ENCODE results near the gene NEK7. TPM values are rescaled to one million over a fixed set of nuclear protein-coding genes. Genes with fewer than 3 reads are reported as not detected.
A peak's percentile ranks its signal among the peaks of the same experiment; 100 is the strongest.

NEK7 gene
- 37.1 and 40.3 TPM in 2 replicates for total RNA-seq

DNA sequence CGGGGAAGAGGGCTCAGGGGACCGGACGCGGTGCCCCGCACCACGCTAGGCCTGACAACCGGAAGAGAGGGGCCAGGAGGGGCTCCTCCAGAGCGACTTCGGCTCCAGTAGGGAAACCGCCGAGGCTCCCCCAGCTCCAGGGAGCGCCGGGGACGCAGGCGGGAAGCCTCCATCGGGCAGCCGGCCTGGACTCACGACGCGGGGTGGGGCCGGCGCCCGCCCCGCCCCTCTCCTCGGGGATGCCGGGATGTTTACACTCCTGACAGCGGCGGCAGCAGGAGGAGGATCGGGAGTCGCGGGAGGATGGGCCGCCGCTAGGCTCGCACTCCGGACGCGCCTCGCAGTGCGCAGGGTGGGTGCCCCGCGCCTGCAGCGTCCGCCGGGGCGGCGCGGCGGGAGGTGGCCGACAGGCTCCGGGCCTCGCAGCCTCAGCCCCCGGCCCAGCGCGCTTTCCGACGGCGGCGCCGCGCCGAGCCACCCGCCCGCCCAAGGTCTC, at the start of gene NEK7:
NEK7 (plus strand) TSS at position 254 of the 496 bp plus-strand sequence. CDS start 75,583 bp downstream, outside the sequence.
- DNase-seq (ENCODE audit: low read depth) (peak; percentile 73), FAIRE-seq (no peak)
- TF ChIP-seq, protein P1, sequence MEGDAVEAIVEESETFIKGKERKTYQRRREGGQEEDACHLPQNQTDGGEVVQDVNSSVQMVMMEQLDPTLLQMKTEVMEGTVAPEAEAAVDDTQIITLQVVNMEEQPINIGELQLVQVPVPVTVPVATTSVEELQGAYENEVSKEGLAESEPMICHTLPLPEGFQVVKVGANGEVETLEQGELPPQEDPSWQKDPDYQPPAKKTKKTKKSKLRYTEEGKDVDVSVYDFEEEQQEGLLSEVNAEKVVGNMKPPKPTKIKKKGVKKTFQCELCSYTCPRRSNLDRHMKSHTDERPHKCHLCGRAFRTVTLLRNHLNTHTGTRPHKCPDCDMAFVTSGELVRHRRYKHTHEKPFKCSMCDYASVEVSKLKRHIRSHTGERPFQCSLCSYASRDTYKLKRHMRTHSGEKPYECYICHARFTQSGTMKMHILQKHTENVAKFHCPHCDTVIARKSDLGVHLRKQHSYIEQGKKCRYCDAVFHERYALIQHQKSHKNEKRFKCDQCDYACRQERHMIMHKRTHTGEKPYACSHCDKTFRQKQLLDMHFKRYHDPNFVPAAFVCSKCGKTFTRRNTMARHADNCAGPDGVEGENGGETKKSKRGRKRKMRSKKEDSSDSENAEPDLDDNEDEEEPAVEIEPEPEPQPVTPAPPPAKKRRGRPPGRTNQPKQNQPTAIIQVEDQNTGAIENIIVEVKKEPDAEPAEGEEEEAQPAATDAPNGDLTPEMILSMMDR (IDR thresholded peaks at IDR 0.05; ENCODE audit: insufficient read depth, low read length, severe bottlenecking): no peak
- Histone ChIP-seq H3K27me3 (ENCODE audit: control insufficient read depth, insufficient read depth, low read length) (no peaks in the 10 kb centered on the region), H3K36me3 (ENCODE audit: control insufficient read depth, insufficient read depth, low read length) (no peaks in the 10 kb centered on the region), H3K4me3 (ENCODE audit: low read depth, low read length) (peak within 1 kb of the TSS; percentile 78)

DNA sequence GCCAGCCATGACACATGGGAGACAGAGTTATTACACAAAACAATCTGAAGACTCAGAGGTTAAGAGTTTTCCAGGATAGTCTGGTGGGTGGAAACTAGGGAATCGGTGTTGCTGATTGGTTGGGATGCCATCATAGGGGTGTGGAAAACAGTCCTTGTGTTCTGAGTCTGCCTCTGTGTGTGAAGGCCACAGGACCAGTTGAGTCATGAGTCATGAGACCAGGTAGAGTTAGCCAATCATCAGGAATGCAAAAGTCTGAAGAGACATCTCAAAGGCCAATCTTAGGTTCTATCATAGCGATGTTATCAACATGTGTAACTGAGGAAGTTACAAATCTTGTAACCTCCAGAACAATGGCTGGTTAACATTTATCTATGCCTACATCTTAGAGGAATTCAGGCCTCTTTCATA, 49.7 kb upstream of the NEK7 start:
- FAIRE-seq: peak; percentile 91
- no peaks in the 10 kb centered on the region for H3K36me3 ChIP-seq (ENCODE audit: control insufficient read depth, insufficient read depth, low read length)
- H3K4me3 ChIP-seq (ENCODE audit: low read depth, low read length): no peak overlapping the region
- peak; percentile 77 for DNase-seq (ENCODE audit: low read depth)
- no peaks in the 10 kb centered on the region for H3K27me3 ChIP-seq (ENCODE audit: control insufficient read depth, insufficient read depth, low read length)
- TF ChIP-seq, protein P1 (IDR thresholded peaks at IDR 0.05; ENCODE audit: insufficient read depth, low read length, severe bottlenecking): no peak

DNA sequence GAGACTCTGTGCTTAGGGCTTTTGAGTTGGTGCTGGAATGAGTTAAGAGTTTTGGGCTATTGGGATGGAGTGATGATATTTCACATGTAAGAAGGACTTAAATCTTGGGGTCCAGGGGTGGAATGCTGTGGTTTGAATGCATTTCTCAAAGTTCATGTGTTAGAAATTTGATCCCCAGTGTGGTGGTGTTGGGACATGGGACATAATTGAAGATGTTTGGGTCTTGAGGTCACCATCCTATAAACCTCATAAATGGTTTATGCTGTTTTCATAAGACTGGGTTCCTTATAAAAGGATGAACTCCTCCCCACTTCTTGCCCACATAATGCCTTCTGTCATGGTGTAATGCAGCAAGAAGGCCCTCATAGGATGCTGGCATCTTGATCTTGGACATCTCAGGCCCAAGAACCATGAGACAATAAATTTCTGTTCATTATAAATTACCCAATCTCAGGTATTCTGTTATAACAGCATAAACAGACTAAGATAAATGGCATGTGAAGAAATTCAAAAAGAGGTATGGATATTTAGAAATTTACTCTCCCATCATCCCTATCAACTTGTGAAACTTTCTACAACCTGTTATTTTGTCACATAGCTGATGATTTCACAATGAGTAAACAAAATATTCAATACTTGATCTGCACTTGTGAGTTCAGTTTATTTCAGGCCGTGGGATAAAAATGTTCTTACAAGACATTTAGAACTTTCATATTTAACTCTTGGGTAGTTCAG, 48.0 kb upstream of the NEK7 start:
- no peak for DNase-seq (ENCODE audit: low read depth)
- Histone ChIP-seq H3K36me3 (ENCODE audit: control insufficient read depth, insufficient read depth, low read length) (no peaks in the 10 kb centered on the region), H3K4me3 (ENCODE audit: low read depth, low read length) (no peak overlapping the region), H3K27me3 (ENCODE audit: control insufficient read depth, insufficient read depth, low read length) (no peaks in the 10 kb centered on the region)
- no peak for FAIRE-seq
- TF ChIP-seq, protein P1 (IDR thresholded peaks at IDR 0.05; ENCODE audit: insufficient read depth, low read length, severe bottlenecking): no peak

DNA sequence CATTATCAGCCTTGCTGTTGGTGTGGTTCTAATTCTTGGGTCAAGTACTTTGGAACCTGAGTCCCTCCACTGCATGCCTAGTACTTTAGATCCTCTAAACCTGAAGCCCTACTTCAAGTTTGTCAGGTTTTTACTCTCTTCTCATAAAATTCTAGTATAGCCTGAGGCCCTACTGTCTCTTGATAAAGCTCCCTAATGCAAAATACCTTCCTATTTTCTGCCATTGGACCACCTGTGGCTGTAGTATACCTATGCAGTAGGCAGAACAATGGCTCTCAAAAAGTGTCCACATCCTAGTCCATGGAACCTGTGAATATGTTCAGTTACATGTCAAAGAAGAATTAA, 47.5 kb upstream of the NEK7 start:
- Histone ChIP-seq H3K27me3 (ENCODE audit: control insufficient read depth, insufficient read depth, low read length) (no peaks in the 10 kb centered on the region), H3K4me3 (ENCODE audit: low read depth, low read length) (no peak overlapping the region), H3K36me3 (ENCODE audit: control insufficient read depth, insufficient read depth, low read length) (no peaks in the 10 kb centered on the region)
- FAIRE-seq (no peak), DNase-seq (ENCODE audit: low read depth) (no peak)
- TF ChIP-seq, protein P1 (IDR thresholded peaks at IDR 0.05; ENCODE audit: insufficient read depth, low read length, severe bottlenecking): no peak

DNA sequence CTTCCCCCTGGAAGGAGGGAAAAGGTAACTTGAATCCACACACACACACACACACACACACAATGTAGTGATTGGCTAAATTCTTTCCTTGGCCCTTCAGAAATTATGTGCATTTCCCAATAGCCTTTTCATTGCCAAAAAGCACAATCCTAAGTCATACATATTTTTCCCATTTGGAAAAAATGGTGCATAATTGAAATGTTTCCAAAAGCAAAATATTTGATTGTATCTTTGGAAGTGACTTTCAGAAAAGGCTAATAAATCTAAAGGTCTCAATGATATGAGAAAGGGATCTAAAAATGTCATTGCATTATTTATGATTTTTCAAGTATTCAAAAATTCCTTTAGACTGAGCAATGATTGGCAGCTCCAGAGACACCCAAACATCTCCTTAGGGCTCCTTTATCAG, 43.5 kb upstream of the NEK7 start:
- DNase-seq (ENCODE audit: low read depth) (no peak), FAIRE-seq (no peak)
- no peaks in the 10 kb centered on the region for H3K36me3 ChIP-seq (ENCODE audit: control insufficient read depth, insufficient read depth, low read length)
- no peak overlapping the region for H3K4me3 ChIP-seq (ENCODE audit: low read depth, low read length)
- TF ChIP-seq, protein P1 (IDR thresholded peaks at IDR 0.05; ENCODE audit: insufficient read depth, low read length, severe bottlenecking): no peak
- H3K27me3 ChIP-seq (ENCODE audit: control insufficient read depth, insufficient read depth, low read length): no peaks in the 10 kb centered on the region
